SW 1271 (cell line): ENCODE results near the gene LRRC28.
A peak's percentile ranks its signal among the peaks of the same experiment; 100 is the strongest.
"Not testable (repeated sequence)": the region's sequence is repeated elsewhere in the genome, so short reads cannot be mapped to it uniquely, and the experiment has no call there.

Experiments
- DNase-seq, 2 experiments: peaks; one replicate each; lab custom pipeline; 2025; lab: John Stamatoyannopoulos, UW

Gene LRRC28

DNA sequence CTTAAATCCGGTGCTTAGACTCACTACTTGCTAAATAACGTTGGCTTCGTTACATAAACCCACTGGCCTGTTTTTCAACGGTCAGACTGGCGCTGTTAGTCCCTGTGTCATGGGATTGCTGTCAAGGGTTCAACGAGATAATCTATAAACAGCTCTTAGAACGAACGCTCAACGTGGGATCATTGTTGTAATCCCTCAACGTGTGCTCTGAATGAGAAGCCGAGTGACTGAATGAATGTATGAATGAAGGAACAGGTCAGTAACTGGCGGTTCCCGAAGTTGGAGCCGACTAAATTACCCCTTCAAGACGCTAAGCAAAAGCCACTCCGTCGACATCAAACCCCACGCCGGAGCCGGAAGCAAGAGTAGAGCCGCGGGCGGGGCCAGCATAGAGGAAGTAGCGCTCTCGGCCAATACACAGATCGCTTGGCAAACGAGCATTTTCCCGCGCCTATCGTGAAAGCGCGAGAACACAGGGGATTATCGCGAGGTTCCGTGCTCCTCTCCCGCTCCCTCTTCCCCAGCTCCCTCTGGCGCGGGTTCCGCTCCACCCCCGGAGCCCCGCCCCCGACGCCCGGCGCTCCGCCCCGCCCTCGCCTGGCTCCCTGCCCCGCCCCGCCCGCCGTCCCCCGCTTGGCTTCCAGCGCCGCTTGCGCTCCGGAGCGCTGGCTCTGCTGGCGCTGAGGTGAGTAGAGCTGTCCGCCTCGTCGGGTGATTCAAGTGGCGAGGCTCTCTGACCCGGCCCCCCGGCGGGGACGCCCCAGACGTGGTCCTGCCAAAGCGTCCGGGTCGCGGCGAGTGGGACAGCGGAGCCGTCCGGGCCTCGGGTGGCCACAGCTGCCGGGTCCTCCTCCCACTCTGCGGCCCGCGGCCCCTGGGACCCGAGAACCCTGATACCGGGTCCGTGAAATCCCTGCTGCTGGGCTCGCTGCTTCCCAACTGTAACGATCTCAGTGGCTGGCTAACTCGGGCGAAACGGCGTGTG, at the start of gene LRRC28:
Gene LRRC28, plus strand, starts transcription at position 625 of the 985 bp plus-strand sequence. CDS start 4,477 bp downstream, outside the sequence.
- DNase-seq, result peak; percentile 98 to 99

DNA sequence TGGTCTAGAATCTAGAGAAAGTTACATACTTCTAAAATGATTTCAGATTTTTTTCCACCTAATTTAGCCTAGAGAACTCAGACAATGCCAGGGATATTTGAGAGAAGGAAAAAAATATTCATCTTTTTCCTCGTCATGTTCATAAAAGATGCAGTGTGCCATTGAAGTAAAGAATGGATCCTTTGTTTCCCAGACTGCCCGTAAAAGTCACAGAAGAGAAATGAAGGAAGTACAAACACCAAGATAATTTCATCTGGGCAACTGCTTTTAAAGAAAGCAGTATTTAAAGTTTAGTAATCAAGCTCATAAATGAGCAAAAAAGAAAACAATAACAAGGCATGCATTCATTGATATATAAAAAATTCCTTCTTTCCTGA, 49.1 kb upstream of the LRRC28 start:
- DNase-seq, result no peak

DNA sequence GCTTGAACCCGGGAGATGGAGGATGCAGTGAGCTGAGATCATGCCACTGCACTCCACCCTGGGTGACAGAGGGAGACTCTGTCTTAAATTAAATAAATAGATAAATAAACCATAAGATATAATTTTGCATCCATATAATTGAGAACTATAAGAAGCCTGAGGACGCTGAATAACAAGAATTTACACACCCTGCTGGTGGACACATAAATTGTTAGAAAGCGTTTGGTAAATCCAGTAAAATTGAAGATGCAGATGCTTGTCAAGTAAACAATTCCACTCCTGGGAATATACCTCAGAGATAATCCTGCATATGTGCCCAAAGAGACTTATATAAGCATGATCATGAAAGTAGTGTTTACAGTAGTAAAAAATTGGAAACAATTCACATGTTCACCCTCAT, 43.6 kb upstream of the LRRC28 start:
- DNase-seq, result no peak

DNA sequence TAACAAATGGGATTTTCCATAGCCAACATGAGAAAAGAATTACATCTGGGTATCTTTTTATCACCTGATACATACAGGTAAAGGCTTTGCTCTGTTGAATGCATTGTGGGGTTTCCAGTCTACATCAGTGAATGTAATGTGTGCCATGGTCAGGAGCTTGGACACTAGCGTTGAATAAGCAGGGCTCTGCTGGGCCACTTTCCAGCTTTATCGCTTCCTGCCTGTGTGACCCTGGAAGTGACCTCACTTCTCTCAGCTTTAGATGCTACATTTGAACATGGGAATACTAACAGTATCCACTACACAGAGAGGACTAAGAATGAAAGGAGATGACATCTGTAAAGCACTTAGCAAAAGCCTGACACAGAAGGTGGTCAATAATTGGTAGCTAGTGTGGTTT, 42.0 kb upstream of the LRRC28 start:
- no peak for DNase-seq

DNA sequence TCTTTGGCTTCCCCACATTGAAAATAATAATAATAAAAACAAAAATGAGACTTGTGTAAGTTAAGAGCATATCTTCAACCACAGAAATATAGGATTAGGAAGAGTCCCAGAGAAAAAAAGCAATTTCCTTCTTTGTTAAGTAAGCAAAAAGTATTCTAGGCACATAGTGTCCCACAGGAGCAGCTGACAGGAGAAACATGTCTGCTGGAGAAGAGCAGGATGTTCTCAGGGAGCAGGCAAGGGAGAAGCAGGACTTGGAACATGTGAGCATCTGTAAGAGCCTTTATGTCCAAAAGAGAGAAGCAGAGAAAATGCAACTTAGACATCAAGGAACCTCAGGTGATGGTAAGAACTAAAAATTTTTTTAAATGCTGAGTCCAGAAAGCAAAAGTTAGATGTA, 40.9 kb upstream of the LRRC28 start:
- no peak for DNase-seq

DNA sequence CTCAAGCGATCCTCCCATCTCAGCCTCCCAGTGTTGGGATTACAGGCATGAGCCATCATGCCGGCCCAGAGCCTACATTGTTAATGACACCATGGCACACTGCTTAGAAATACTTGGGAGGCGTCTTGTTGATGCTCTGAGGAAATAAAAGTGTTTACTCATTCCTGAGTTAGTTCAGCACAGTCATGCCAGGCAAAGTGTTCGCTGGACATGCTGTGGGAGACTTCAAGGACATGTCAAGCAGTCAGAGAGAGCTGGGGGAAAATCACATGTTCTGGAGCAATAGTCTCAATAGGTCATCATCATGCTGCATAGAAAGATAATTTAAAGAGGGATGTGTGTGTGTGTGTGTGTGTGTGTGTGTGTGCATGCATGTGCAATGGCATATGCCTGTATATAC, 39.4 kb upstream of the LRRC28 start:
- no peak for DNase-seq

DNA sequence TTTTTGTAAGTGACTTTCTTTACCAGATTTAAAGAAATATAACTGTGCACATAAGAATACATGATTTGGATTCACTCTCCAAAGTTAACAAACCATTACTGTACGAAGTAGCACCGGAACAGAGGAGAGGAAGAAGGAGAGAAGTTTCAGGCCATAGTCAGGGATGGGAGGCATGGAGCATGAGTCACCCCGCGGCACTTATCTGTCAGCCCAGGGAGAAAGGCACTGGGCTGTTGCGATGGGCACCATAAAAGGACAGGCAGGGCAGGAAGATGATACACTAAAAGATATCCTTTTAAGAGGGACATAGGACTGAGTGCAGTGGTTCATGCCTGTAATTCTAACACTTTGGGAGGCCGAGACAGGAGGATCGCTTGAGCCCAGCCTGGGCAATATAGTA, 38.9 kb upstream of the LRRC28 start:
- DNase-seq, result no peak

DNA sequence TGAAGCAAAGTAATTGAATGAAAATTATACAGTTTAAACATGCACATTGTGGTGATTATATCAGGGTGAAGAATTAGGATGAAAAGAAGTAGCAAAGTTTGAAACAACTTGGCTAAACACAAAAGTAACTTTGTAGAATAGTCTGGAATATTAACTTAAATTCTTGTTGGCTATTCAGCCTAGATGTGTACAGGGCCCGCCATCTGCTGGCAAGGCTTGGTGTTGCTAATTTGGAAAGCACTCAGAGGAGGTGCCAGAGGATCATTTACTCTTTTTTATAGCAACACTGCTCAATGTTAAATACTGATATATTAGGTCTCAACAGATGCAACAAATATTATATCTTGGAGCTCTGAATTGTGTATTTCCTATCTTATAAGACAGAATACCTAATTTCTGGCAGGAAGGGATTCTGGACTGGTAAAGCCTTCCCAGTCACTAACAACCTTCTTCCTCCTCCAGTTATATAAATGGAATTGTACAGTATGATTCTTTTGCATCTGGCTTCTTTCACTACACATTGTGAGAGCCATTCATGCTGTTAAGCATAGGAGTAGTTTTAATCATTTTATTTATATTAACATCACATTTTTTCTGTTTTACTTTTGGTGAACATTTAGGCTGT, 38.0 kb upstream of the LRRC28 start:
- peak; percentile 8 to 65 for DNase-seq

DNA sequence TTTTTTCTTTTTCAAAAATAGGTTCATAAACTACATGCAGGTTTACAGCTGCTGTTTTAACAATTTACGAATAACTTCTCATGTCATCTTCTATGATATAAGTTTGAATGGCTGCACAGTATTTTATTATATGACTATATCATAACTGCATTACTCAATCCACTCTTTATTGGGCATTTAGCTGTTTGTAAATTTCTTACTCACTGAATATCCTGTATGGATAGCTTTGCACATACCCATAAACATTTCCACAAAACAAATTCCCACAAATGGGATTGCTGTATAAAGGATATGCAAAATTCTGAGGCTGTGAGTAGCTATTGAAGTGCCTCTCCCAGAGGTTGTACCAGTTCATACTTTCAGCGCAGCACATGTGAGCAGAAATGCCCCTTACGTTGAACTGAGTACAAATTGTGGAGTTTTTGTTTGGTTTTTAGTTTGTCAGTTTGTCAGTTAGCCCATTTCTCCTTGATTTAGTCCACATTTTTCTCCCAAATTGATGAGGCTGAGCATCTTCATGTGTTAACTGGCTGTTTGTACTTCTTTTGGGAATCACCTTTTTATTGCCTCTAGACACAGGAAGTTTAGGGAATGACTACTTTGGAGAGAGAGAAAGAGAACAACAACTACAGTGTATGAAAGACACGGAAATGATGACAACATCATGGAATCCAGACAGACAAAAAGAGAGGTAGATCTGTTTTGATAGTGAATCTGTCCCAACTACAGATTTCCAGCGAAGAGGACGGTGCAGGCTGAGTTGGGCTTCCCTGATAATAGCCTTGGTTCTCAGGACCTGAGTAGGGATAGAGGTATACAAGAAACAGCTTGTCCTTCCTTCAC, 26.7 kb upstream of the LRRC28 start:
- no peak for DNase-seq

DNA sequence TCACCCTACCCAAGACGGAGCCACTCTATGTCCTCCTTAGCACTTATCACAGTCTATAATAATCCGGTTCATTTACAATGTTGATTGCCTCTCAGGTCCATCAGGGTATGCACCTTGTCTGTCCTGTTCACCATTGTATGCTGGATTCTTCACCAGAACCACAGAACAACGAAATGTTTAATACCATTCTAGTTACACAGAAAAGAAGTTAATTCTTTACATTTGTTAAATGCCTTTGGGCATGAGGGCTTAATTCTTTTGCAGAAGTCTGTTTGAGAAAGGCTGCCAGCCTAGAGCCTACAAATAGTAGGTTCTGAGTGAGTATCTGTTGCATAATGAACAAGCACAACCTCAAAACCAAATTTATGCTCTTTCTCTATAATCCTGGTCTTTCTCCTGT, 24.5 kb upstream of the LRRC28 start:
- no peak for DNase-seq

DNA sequence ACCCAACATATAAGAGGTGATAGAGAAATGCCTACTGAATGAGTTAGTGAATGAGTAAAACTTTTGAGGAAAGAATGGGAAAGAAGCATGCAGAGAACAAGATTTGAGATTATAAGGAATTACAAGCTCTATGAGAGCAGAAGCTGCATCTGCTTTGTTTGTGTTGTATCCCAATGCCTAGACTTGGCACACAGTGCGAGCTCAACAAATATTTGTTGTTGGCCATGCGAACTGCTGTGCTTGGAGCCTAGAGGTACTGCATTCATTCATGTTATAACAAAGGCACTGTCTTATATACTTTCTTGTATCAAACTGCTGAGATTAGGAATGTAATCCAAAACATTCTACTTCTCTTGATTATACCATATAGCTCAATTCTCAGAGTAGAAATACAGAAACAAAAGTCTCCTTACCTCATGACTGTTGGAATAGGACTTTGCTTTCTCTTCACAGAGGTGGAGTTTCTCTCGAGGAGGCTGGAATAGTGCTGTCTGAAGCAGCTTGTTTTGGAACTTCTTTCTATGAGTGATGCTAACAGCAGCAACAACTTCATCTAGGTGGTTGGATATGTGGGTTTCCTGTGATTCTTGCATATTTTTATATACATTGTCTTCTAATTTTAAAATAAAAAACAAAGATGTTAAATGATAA, 23.0 kb upstream of the LRRC28 start:
- no peak for DNase-seq

DNA sequence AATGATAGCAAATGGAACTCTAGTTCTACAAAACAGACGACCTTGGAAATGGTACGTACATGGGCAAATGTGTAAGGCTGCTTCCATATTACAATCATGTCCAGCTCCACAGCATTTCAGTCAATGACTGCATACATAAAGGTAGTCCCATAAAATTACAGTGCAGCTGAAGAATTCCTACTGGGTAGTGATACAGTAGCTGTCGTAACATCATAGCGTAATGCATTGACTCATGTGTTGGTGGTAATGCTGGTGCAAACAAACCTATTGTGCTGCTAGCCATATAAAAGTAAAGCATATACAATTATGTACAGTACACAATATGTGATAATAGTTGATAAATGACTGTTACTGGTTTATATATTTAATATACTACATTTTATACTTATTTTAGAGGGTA, 20.4 kb upstream of the LRRC28 start:
- DNase-seq, result no peak

DNA sequence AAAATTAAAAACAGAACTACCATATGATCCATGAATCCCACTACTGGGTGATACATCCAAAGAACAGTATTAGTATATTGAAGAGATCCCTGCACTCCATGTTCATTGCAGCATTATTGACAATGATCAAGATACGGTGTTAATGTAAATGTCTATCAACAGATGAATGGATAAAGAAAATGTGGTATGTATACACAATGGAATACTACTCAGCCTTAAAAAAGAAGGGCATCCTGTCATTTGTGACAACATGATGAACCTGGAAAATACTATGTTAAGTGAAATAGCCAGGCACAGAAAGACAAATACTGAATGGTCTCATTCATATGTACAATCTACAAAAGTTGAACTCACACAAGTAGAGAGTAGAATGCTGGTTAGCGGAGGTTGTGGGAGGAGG, 18.5 kb upstream of the LRRC28 start:
- no peak for DNase-seq

DNA sequence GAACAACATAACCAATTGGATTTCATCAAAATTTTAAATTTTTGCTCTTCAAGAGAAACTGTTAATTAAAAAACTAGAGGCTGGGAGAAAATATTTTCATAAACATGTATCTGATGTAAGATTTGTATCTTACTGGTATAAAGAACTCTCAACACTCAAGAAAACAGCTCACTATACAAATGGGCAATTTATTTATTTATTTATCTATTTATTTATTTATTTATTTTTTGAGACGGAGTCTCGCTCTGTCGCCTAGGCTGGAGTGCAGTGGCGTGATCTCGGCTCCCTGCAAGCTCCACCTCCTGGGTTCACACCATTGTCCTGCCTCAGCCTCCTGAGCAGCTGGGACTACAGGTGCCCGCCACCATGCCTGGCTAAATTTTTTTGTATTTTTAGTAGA, 17.1 kb upstream of the LRRC28 start:
- DNase-seq, result not testable (repeated sequence)

DNA sequence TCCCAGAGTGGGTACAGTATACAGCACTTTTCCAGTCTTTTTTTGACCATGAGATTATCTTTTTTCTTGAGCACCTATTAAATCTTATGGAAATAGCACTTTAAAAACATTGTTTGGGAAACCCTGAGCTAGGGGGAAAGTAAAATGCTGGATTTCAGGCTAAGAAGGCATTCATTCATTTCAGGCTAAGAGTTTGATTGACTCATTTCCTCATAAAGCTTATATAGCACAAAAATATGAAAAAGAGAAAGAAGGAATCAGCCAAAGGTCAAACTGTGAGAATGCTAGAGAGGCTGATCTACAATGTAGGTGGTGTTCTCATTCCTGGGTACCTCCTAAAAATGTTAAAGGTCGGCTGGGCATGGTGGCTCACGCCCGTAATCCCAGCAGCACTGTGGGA, 12.4 kb upstream of the LRRC28 start:
- DNase-seq, result no peak

DNA sequence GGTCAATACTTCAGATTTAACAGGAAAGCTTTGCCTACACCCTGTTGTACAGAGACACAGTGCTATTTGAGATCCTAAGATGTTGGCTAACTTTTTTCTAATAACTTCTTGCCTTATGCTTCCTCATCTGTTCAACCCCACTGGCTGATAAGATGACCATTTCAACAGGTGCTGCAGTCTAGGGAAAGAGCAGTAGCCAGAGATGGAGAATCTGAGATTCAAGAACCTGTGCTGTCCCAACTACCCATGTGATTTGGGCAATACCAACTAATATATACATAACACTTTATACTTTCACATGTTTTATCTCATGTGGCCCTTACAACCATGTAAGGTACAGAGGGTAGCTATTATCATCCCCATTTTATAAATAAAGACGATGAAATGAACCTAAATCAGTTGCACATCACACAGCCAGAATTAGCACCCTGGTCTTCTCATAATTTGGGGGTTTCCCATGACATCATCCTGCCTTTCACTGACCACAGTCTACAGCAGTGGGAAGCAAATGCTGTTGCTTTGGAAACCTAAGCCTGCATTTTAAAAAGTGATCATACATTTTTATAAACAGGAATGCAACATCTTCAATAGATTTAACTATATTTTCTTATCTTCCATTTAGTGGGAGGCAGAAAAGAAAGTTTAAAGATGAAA, 11.6 kb upstream of the LRRC28 start:
- no peak for DNase-seq

DNA sequence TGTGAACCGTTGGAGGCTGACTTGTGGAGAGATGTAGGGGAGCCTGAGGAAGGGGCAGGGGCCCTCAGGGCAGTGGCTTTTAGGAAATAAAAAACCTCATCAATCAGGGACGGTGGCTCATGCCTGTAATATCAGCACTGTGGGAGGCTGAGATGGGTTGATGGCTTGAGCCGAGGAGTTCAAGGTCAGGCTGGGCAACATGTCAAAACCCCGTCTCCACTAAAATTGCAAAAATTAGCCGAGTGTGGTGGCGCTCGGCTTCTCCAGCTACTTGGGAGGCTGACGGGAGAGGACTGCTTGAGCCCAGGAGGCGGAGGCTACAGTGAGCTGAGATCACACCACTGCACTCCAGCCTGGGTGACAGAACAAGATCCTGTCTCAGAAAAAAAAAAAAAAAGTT, 9.5 kb upstream of the LRRC28 start:
- DNase-seq, result no peak

DNA sequence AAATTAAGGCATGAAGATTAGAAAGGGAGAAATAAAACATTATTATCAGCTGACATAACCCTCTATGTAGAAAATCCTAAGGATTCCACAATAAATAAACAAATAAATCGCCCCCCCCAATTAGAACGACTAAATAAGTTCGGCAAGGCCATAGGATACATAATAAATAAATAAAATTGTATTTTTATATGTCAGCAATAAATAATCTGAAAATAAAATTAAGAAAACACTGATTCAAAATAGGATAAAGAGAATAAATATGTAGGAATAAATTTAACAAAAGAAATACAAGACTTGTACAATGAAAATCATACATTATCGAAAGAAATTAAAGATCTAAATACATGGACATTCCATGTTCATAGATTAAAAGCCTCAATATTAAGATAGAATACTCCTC, 7.0 kb upstream of the LRRC28 start:
- no peak for DNase-seq

DNA sequence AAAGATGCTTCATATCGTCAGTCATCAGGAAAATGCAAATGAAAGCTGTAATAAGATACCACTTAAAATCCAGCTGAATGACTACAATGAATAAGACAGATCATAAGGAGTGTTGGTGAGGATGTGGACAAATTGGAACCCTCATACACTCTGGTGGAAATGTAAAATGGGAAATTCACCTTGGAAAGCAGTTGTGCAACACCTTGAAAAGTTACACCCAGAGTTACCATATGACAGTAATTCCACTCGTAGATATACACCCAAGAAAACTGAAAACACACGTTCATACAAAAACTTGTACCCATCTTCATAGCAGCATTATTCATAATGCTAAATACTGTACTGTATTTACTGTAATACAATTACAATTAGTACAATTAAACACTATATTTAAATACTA, 4.2 kb upstream of the LRRC28 start:
- no peak for DNase-seq

DNA sequence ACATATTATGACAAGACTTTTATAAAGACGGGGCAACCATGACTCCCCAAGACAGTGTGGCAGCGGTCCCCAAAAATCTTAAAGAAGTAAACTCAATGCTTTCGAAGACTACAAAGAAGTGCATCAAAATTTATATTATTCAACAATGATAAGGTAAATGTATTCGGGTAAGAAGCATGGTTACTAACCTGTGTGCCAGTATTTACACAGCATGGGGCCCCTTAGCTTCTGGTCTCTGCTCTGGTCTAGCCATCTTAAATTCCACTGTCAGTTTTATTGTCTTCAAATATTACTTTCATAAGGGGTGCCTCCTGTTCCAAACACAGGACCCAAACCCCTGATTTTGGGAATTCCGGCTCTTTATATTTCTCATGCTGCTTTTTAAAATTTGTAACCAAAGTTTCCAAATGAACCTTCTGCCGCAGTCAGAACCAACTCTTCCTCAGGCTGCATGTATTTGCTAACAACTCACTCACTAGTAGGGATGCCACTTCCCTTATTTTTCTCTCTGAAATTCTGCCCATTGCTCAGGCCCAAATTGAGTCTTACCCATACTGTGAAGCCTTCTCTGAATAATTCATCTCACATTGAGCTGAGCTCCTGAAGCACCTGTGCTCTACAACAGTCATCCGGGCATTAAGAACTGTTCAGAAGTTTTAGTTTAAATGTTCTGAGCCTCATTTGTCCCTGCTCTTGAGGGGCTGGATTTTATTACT, 3.1 kb upstream of the LRRC28 start:
- no peak for DNase-seq
